Small intestine (tissue), 7 donors: ENCODE results near the gene DUSP10. TPM values are rescaled to one million over a fixed set of nuclear protein-coding genes. Genes with fewer than 3 reads are reported as not detected.

ENCODE experiments used
- DNase-seq, 2 donors: peaks; one replicate each; pipeline versions ENCODE4 v3.0.0 to v3.0.0-alpha.2; 2013
- FAIRE-seq: peaks from 2 replicates; lab custom pipeline; 2012; peaks lifted over from hg19 to GRCh38; lab: Jason Lieb, UNC
- H3K27ac ChIP-seq, 3 donors: one replicate each; pipeline ENCODE4 v1.5.1; 2013; ENCODE audit warnings: low read length in 2 of 3, mild to moderate bottlenecking in 2 of 3, control low read depth in 1 of 3, inconsistent platforms in 1 of 3, low read depth in 1 of 3, moderate library complexity in 1 of 3
- H3K27me3 ChIP-seq, 3 donors: one replicate each; pipeline ENCODE4 v1.6.1; 2013; ENCODE audit warnings: low read length in 3 of 3, inconsistent platforms in 1 of 3; ENCODE audit not compliant: control insufficient read depth in 3 of 3, insufficient read depth in 3 of 3
- H3K36me3 ChIP-seq, 3 donors: one replicate each; pipeline ENCODE4 v1.6.1; 2013; ENCODE audit warnings: low read length in 3 of 3, inconsistent platforms in 1 of 3, low read depth in 1 of 3, mild to moderate bottlenecking in 1 of 3, moderate library complexity in 1 of 3; ENCODE audit not compliant: control insufficient read depth in 3 of 3, insufficient read depth in 2 of 3
- H3K4me1 ChIP-seq, 3 donors: one replicate each; pipeline ENCODE4 v1.6.1; 2013; ENCODE audit warnings: low read length in 2 of 3, inconsistent platforms in 1 of 3, low read depth in 1 of 3, mild to moderate bottlenecking in 1 of 3, moderate library complexity in 1 of 3; ENCODE audit not compliant: control insufficient read depth in 3 of 3, insufficient read depth in 2 of 3
- H3K4me3 ChIP-seq, 3 donors: one replicate each; pipeline ENCODE4 v1.5.1; 2013; ENCODE audit warnings: low read length in 3 of 3, control low read depth in 1 of 3, inconsistent platforms in 1 of 3, low read depth in 1 of 3, mild to moderate bottlenecking in 1 of 3, moderate library complexity in 1 of 3
- H3K9me3 ChIP-seq, 2 donors: one replicate each; pipeline ENCODE4 v1.6.1; 2013; ENCODE audit warnings: low read depth in 1 of 2, low read length in 1 of 2; ENCODE audit not compliant: control insufficient read depth in 2 of 2, insufficient read depth in 1 of 2
- WGBS, 3 donors: extraction: QIAGEN DNeasy Blood & Tissue Kit; methylation state at CpG; one replicate each; pipeline ENCODE4 v1.1.7; 2013; 5-methylcytosine and 5-hydroxymethylcytosine counted together
- polyA plus RNA-seq, 4 donors: library from polyadenylated mRNA; stranded (reverse) in 3 of 4; unstranded in 1 of 4; fragments of 200-250 nt in 3 of 4; fragments of 120-200 nt in 1 of 4; gene quantifications; one replicate each; pipeline versions ENCODE4 v1.2.1 to v1.2.3, GENCODE V29; 2013
- donor health status: healthy with polysubstance abuse.
- donor health status: control.
- donor health status: control.
- donor health status: Bipolar disorder and iron deficiency.
- donor health status: healthy.

The DUSP10 gene
- polyA plus RNA-seq, 4 donors, result 1.1 to 4.4 (median 2.1) TPM

DNA sequence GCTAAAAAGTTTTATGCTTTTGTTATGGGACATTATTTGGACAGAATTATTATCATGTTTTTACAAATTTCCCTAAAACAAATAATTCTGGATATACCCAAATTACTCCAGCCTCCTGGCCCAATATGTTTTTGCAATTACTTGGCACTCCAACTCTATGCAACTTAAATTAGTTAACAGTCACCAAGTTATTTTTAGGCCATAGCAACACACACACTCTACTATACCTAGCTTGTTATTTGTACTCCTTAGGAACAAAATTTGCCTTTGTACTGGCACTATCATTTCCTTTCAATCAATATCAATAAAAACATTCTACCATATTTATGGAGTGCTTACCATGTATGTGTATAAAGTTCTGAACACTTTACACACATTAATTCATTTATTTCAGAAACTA lies 7.7 kb downstream of the DUSP10 start:
- Histone ChIP-seq H3K9me3 (no peaks in the 10 kb centered on the region), H3K36me3 (peaks cover 0 to 8% (median 0%) of the 10 kb centered on the region in 3 donors), H3K27ac (no peak overlapping the region), H3K27me3 (no peaks in the 10 kb centered on the region), H3K4me1 (peaks cover 0 to 10% (median 0%) of the 10 kb centered on the region in 3 donors), H3K4me3 (no peak overlapping the region)
- FAIRE-seq, result no peak
- no peak for DNase-seq

GRCh38 chr1:221732052-221732451 lies 9.8 kb downstream of the DUSP10 start:
- DNase-seq, result no peak
- FAIRE-seq, result no peak
- Histone ChIP-seq H3K27me3 (no peaks in the 10 kb centered on the region), H3K4me3 (no peak overlapping the region), H3K9me3 (no peaks in the 10 kb centered on the region), H3K36me3 (peaks cover 0 to 2% (median 0%) of the 10 kb centered on the region in 3 donors), H3K27ac (no peak overlapping the region), H3K4me1 (peaks cover 0 to 7% (median 0%) of the 10 kb centered on the region in 3 donors)

GRCh38 chr1:221729771-221730330 lies 12.0 kb downstream of the DUSP10 start:
- Histone ChIP-seq H3K9me3 (no peaks in the 10 kb centered on the region), H3K27ac (peak overlapping the region in 1 of 3 donors; percentile 63), H3K27me3 (no peaks in the 10 kb centered on the region), H3K36me3 (no peaks in the 10 kb centered on the region), H3K4me3 (no peak overlapping the region), H3K4me1 (no peaks in the 10 kb centered on the region)
- DNase-seq, result no peak
- FAIRE-seq, result no peak
- 65 to 89% (median 86%) methylated on average over 6 of the region's 6 CpGs for WGBS, 3 donors

GRCh38 chr1:221728037-221728505 lies 13.8 kb downstream of the DUSP10 start:
- no peak for DNase-seq
- peaks cover 0 to 6% of the 10 kb centered on the region in 2 donors for H3K9me3 ChIP-seq
- no peak for FAIRE-seq
- peak overlapping the region in 1 of 3 donors; percentile 8 for H3K27ac ChIP-seq
- no peaks in the 10 kb centered on the region for H3K36me3 ChIP-seq
- H3K27me3 ChIP-seq, result no peaks in the 10 kb centered on the region
- no peak overlapping the region for H3K4me3 ChIP-seq
- H3K4me1 ChIP-seq, result no peaks in the 10 kb centered on the region
- WGBS, 3 donors, result 86 to 96% (median 95%) methylated on average over 1 of the region's 1 CpG

GRCh38 chr1:221727146-221728036 lies 14.5 kb downstream of the DUSP10 start:
- DNase-seq (peak in 1 of 2 donors; percentile 30), FAIRE-seq (no peak)
- Histone ChIP-seq H3K4me1 (no peaks in the 10 kb centered on the region), H3K27me3 (no peaks in the 10 kb centered on the region), H3K27ac (peak overlapping the region in 1 of 3 donors; percentile 8), H3K4me3 (no peak overlapping the region), H3K36me3 (no peaks in the 10 kb centered on the region), H3K9me3 (peaks cover 0 to 6% of the 10 kb centered on the region in 2 donors)
- WGBS, 3 donors, result 90 to 94% (median 92%) methylated on average over 3 of the region's 3 CpGs

DNA sequence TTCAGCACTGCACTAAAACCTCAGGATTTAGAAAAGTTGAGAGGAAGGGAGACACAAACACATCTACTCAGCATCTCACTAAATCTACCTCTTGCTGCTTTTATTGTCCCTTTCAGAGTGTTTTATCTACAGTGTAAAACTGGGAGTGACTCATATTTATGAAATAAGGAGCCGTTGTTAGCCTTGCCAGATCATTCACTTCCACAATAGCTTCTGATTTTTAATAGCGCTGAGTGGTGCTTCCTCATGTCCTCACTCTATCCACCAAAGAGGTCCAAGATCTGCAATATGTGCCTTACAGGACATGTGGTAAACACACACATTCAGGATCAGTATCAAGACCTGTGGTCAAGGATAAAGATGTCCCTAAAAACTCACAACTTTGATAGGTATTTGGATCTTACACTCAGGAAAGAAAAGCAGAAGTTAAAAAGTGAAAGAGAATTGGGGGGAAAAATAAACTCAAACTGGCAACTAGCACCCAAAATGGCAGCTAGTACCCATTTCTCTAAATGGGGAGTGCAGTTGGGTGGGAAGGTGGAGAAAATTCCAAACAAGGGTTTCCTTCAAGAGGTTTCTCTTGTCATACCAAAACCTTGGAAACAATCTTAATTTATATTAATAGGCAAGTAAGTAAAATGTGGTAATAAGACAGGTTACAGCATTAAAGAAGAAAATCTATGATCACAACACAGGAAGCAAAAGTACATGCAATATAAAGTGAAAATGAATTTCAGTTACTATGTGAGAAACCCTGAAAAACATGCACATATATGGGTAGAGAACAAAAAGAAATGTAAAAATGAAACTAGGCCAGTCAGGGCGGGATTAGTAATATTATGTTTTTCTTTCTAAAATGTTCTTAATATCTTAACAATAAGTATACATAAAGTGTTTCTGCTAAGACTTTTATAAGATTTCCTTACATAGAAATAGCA lies 15.9 kb downstream of the DUSP10 start:
- DNase-seq (no peak), FAIRE-seq (no peak)
- H3K9me3 ChIP-seq, result peaks cover 0 to 6% of the 10 kb centered on the region in 2 donors
- H3K4me1 ChIP-seq, result no peaks in the 10 kb centered on the region
- H3K27ac ChIP-seq, result peak overlapping the region in 1 of 3 donors; percentile 3
- no peaks in the 10 kb centered on the region for H3K36me3 ChIP-seq
- WGBS, 3 donors, result 31 to 44% (median 44%) methylated on average over 3 of the region's 3 CpGs
- H3K27me3 ChIP-seq, result no peaks in the 10 kb centered on the region
- no peak overlapping the region for H3K4me3 ChIP-seq

DNA sequence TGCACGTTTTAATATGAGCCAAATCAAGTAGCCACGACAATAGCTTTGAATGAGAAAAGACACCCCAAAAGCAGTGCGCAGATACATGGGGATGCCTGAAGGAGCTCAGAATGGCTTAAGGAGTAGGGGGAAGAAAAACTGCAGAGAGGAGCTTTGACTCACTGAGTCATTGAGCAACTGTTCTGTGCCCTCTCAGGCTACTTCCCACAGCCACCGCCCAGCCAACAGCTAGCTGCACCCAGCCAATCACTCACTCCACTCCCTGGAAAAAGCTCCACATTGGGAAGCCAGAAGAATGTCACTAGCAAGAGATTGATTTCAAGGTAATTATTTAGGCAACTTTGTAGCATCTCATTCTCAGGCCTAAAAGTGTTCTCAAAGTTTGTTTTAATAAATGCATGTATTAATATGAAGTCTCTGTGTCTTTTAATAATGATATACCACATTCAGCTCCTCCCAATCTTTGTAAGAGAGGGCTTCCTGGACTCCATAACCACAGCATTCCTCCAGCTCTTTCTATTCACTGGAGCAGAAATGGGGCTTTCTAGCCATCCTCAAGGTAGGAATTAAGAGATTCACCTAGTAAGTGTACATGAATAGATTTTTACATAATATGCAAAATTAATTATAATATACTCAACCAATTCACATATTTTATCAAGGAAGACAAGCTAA lies 16.8 kb downstream of the DUSP10 start:
- Histone ChIP-seq H3K27ac (no peak overlapping the region), H3K27me3 (no peaks in the 10 kb centered on the region), H3K4me1 (no peaks in the 10 kb centered on the region), H3K4me3 (no peak overlapping the region), H3K9me3 (peaks cover 0 to 6% of the 10 kb centered on the region in 2 donors), H3K36me3 (no peaks in the 10 kb centered on the region)
- no peak for FAIRE-seq
- 81 to 91% (median 81%) methylated on average over 4 of the region's 4 CpGs for WGBS, 3 donors
- no peak for DNase-seq
